ENCODE results near the gene ALG9.

- TF ChIP-seq CTCF (IDR thresholded peaks at IDR 0.05; ENCODE audit: low read depth, low read length): no peak
- TF ChIP-seq EZH2phosphoT487 (IDR thresholded peaks at IDR 0.05; ENCODE audit: low read depth): no peak
These were observed 112.0 kb downstream of the ALG9 start for GRCh38 chr11:111759376-111759775.
